Hindlimb muscle (tissue), 1 donor: Measurements from ENCODE around the gene LANCL3. TPM values are rescaled to one million over a fixed set of nuclear protein-coding genes. Genes with fewer than 3 reads are reported as not detected.
"Not testable (repeated sequence)": the region's sequence is repeated elsewhere in the genome, so short reads cannot be mapped to it uniquely, and the experiment has no call there.

Experiments
- DNase-seq: peaks from one replicate; pipeline ENCODE4 v3.0.0-alpha.2; 2013
- polyA plus RNA-seq: library from polyadenylated mRNA; unstranded; fragments of 120-200 nt; gene quantifications from one replicate; pipeline ENCODE4 v1.2.1, GENCODE V29; 2013; ENCODE audit not compliant: insufficient read length

Gene LANCL3
- polyA plus RNA-seq, 1 donor, result 0.26 TPM

- DNase-seq, result no peak
Observed at GRCh38 chrX:37627602-37628001, 56.1 kb downstream of the LANCL3 start.

GRCh38 chrX:37638047-37638446 lies 66.6 kb downstream of the LANCL3 start:
- DNase-seq, result no peak

GRCh38 chrX:37640142-37640541 lies 68.7 kb downstream of the LANCL3 start:
- no peak for DNase-seq

- DNase-seq, result no peak
Observed at GRCh38 chrX:37641859-37642258, 70.4 kb downstream of the LANCL3 start.

- no peak for DNase-seq
Observed at GRCh38 chrX:37644381-37645305, 73.2 kb downstream of the LANCL3 start.

DNA sequence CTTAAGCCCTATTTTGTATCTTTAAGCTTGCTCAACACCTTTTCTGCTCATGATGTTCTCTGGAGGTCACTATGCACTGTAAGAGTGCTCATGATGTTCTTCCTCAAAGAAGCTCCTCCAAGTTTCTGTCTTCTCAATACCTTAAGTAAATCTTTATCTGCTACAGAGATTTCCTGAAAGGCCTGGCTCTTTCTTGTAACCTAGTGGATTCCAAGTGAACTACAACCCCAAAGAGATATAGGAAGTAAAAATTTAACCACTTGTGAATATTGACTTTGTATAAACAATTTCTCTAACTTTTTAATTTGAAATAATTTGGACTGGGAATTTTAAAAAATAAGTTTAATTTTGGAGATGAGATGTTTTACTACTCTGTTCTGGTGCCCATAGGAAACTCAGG lies 74.8 kb downstream of the LANCL3 start:
- DNase-seq, result no peak

GRCh38 chrX:37650879-37651278 lies 79.4 kb downstream of the LANCL3 start:
- not testable (repeated sequence) for DNase-seq

DNA sequence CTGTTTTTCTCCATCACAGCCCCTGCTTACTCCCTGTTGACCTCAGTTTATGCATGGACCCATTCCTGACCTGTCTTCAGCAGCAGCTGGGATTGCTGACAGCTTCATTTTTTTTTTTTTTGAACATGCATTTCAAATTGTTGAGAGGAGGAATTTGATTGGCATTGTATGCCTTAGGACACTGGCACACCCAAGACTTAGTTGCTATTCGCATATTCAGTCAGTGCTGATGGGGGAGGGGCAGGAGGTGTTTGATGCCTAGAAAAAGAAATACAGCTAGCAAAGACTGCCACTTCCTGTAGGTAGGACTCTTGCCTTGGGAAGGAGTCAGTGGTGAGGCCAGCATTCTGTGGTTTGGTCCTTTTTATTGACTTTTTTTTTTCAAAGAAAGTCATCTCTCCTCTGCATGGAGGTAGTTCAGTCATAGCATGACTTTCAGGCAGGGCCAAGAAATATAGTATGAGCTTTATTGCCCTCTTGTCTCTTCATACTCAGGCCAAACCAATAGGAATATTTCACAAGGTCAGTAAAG lies 80.5 kb downstream of the LANCL3 start:
- DNase-seq, result no peak

DNA sequence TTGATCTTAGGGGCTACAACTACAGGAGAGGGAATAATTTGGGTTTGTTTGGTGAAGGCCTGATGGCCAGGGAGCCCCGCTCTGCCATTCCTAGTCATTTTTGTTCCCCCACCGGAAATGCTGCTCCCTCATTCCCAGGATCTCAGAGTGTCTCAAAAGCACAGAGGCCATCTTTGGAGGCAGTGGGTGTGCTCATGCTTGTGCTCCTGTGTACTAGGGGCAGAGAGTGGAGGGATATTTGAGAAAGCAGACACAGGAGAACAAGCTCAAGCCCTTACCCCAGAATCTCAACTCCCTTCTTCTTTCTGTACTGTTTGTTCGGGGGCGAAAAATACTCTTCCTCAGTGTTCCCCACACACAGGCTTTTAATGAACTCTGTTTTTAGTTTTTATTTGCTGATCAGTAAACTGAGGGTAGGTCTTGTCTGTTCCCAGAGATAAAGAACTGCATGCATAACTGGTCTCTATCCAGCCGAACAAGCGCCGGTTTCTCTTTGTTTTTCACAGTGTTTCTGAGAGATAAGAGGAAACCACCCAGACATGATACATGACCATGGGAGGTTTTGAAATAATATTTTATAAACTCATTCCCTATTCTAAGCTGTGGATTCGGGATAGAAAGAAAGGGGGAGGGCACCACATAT lies 81.2 kb downstream of the LANCL3 start:
- no peak for DNase-seq

GRCh38 chrX:37653397-37654085 lies 82.1 kb downstream of the LANCL3 start:
- no peak for DNase-seq

GRCh38 chrX:37658343-37659030 lies 87.0 kb downstream of the LANCL3 start:
- DNase-seq, result no peak

- DNase-seq, result no peak
Observed at GRCh38 chrX:37659047-37659446, 87.6 kb downstream of the LANCL3 start.

GRCh38 chrX:37662181-37662580 lies 90.7 kb downstream of the LANCL3 start:
- no peak for DNase-seq

DNA sequence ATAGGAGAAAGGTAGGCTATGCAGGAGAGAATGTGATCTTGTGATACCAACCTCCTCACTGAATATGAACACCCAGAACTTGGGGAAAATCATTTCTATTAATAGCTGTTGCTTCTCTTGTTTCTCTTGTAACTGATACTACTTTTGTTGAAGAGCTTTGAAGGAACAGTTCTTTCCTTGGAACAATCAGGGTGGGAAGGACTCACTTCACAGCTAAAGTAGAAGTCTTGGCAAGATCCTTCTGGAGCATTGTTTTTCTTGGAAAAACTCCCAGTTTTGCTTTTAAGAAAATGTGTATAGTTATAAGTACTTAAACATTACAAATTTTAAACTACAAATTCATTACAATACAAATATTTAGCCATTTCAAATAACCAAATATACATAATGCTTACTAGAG lies 95.1 kb downstream of the LANCL3 start:
- DNase-seq, result no peak

DNA sequence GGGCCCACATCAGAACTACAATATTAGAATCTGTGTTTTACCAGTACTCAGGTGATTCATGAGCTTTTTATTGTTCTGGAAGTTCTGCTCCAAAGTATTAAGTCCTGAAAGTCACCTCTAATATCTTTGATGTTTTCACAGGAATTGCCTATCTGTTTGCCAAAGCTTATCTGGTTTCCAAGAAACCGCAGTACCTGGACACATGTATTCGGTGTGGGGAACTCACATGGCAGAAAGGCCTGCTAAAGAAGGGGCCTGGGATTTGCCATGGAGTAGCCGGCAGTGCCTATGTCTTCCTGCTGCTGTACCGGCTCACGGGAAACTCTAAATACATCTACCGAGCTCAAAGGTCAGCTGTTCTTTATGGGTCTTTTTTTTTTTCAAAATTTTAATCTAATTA lies 95.7 kb downstream of the LANCL3 start:
- no peak for DNase-seq

DNA sequence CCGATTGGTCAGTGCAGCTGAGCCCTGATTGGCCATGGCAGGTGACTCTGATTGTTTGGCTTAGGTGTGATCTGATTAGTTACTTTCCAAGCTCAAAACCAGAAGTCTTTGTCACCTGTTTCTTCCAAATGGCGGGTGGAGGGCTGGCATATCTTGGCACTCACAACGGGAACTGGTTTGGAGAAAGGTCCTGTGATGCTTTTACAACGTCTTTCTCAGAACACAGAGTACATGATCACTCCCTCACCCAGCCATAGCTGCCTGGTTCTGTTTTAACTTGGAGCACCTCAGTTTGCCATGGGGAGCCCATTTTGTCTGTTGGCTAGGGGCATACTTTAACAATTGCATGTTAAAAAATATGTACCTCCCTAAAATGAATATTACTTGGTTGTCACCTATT lies 101.1 kb downstream of the LANCL3 start:
- no peak for DNase-seq

DNA sequence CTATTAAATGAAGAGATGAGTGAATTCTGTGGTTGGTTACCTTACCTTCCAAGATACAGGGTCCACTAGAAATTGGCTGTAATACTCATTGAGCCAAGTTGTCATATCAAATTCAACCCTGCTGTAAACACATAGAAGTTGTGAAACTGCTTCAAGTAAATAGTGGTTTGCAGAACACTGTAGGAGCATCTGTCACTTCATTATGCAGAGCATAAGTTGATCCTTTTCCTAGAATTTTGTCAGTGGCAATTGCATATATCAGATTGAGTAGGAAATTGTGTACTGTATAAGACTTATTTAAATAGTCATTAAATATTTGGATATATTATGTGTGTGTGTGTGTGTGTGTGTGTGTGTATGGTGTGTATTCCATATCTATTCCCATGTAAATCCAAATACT lies 105.3 kb downstream of the LANCL3 start:
- no peak for DNase-seq

- no peak for DNase-seq
Observed at GRCh38 chrX:37677243-37677642, 105.8 kb downstream of the LANCL3 start.

- no peak for DNase-seq
Observed at GRCh38 chrX:37677765-37678164, 106.3 kb downstream of the LANCL3 start.

DNA sequence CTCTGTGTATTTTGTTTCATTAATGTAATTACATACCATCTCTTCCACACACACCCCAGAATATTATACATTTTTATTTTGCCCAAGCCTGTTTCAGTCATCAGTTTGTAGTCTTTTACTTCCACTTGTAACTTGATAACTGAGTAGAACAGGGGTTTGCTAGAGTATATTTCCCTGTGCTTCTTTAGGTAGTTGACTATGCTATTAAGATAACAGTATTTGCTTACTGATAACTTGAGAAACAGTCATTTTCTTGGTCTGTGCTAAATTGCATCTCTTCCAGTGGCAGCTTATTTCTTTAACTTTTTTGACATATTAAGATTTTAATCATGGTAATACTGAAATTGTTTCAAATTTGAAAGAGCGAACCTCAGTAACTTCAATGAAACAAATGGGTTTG lies 107.1 kb downstream of the LANCL3 start:
- no peak for DNase-seq

DNA sequence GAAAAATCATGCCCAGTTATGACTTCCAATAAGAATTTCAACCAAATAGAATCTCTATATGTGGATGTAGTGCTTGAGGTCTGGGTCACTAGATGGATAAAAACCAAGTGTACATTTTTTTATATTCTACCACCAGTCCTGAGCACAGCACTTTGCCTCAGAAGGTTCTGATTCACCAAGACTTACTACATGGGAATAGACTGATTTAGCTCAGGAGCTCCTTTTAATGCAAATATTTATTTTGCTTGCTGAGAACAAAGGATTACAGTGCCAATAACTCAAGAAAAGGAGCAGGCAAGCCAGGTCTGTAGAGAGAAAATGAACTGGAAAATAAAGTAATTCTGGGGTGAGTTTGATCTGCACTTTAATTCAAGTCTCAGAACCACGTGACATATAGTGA lies 107.8 kb downstream of the LANCL3 start:
- DNase-seq, result no peak

- DNase-seq, result no peak
Observed at GRCh38 chrX:37679888-37680287, 108.4 kb downstream of the LANCL3 start.

- no peak for DNase-seq
Observed at GRCh38 chrX:37684426-37684825, 113.0 kb downstream of the LANCL3 start.
